Hepatic stellate cell (primary cell): ENCODE measurements around the gene MAFG.

Experiments used
- DNase-seq: peaks from one replicate; pipeline ENCODE4 v3.0.0; 2011; ENCODE audit warnings: low spot score

MAFG gene

DNA sequence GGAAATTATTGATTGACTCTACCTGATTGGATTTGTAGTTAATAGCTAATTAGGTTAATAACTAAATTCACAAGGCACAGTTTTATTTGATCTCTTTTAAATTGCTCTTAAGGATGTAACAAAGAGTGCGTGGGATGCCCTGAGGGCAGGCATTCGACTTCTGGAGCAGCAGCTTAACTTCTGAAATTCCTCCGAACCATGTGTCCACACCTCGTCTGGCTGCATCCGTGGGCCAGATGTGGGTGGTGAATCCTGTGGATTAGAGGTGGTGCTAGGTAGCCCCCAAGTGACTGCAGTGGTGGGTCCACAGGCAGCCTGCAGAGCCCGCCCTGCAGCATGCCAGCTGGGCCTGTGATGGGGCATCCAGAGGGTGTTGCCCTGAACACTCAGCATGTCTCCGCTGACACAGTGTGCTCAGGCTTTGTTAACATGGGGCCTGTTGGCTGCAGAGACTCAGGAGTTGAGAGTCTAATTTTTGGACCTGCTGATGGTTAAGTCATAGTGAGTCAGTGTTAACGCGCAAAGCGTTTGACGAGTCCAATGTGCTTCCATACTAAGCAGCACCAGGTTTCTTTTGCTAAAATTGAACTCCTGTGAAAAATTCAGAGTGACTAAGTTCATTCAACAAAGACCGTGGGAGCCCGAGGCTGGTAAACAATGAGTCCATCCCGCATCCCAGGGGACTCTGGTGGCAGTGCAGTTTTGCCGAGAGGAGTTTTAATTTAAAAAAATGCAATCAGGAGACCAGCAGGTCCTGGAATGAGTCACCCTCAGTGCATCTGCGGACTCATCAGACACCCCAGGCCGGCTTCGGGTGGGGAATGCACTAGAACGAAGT lies 29.3 kb downstream of the MAFG start:
- DNase-seq = peak; percentile 81

GRCh38 chr17:81895400-81895799 lies 32.1 kb downstream of the MAFG start:
- DNase-seq = no peak

DNA sequence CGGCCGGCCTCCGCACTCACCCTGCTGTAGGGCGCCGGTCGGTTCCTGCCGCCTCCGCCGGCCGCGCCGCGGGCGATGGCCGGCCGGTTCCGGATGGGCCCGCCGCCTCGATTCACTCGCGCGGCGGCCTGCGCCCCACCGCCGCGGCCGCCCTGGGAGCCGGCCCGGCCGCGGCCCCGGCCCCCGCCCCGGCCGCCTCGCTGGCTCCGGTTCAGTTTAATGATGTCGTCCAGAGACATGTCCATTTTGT lies 36.3 kb downstream of the MAFG start:
- no peak for DNase-seq

DNA sequence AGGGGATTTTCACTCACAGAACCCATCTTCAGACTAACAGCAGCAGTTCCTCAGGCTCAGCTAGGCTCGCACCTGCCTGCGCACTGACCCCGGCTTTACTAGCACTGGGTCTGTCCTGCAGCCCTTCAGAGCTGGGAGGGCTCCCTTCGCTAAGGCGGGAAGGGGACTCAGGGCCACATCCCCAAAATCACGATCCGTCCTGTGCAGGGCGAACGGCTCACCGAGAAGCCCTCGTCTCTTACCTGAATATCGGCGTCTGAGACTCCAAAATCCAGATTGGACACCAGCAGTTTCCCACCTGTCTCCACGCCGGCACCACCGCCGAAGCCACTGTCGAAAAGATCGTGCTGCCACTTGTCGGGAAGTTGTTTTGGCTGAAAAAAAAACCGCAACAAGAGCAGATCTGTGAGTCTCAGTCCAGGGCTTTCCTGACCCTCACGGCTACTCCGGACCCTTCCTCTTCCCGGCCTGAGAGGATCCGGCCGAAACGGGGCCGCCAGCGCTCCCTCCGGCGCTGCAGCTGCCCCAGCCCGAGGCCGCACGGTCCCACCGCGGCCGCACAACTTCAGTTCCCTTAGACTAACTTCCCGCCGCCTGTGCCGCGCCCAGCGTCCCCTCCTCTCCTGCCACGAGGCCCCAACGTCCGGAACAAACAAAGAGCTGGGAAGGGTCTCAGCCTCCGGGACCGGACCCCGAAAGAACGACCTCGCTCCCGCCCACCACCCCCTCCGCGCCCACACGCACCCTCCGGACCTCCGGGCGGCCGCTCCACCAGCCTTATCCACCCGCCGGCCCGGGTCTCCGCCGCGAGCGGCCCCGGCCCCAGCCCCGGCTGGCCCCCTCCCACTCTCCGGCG lies 36.9 kb downstream of the MAFG start:
- DNase-seq = no peak

- DNase-seq = no peak
Measured at GRCh38 chr17:81889602-81890001, 37.9 kb downstream of the MAFG start.

DNA sequence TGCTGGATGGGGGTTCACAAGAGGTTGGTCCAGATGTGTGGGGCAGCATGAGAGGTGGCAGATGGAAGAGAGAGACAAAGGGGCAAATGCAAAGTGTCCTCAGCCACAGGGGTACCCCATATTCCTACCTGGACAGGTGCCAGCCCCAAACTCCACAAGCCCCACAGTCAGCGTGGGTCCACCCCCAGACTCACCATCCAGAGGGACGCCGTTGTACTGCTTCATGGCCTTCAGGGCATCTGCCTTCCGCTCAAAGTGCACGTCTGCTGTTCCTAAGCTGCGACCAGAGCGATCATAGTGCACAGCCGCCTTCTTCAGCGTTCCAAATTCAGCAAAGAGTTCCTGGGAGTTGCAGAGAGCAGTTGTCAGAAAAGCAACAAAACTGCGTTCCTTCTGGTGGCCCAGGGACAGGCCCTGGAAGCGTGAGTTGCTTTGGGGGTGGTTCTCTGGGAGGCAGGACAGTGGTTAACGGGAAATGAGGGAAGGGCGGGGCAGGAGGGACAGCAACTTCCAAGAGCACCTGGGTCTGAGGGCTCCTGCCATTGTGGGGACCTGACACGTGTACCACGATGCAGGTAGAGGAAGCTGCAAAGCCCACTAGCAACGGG lies 38.4 kb downstream of the MAFG start:
- no peak for DNase-seq

DNA sequence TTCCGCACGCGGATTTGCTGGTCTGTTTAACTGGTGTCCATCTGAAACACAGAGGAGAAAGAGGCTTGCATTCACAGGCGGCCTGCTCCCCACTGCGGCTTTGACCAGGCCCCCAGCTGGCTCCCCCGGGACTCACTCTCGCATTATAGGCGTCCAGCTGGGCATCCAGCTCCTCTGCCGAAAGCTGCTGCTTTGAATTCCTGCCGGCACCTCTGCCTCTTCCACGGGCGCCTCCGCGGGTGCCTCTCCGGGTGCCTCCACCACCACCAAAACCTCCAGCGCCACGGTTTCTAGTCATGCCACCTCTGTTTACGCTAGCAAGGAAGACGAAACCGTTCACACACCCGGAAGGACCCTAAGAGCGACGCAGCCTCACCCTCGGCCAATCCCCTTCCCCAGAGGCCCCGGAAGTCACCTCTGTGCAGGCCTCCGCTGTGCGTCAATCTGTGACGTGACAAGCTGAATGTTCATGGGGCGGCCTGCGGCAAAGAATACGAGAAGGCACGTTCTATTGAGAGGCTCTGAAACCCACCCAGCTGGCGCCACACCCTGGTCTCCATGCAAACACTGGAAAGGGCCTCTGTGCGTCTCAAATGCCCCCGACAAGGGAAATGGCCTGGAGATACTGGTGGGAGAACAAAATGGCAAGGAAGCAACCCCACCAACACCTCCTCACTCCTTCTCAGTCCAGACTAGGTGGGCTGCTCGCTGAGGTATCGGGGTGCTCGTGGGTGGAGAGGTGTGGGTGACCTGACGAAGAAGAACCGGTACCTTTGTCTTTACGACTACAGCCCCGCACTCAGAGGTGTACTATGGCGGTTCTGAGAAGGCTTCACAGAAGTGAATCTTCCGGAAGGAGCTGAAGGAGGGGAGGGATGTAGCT lies 39.2 kb downstream of the MAFG start:
- no peak for DNase-seq

- peak; percentile 63 for DNase-seq
Measured at GRCh38 chr17:81885869-81886548, 41.5 kb downstream of the MAFG start.

- DNase-seq = no peak
Measured at GRCh38 chr17:81885454-81885853, 42.1 kb downstream of the MAFG start.

- no peak for DNase-seq
Measured at GRCh38 chr17:81884968-81885367, 42.6 kb downstream of the MAFG start.

GRCh38 chr17:81884520-81884919 lies 43.0 kb downstream of the MAFG start:
- no peak for DNase-seq

GRCh38 chr17:81879121-81879520 lies 48.4 kb downstream of the MAFG start:
- DNase-seq = no peak

- DNase-seq = no peak
Measured at GRCh38 chr17:81878294-81878693, 49.2 kb downstream of the MAFG start.

- no peak for DNase-seq
Measured at GRCh38 chr17:81877569-81877968, 50.0 kb downstream of the MAFG start.

- DNase-seq = peak; percentile 98
Measured at GRCh38 chr17:81871387-81872230, 55.9 kb downstream of the MAFG start.

GRCh38 chr17:81870981-81871386 lies 56.6 kb downstream of the MAFG start, which contains the start of gene ARHGDIA:
ARHGDIA (minus strand) TSS chr17:81871337; CDS start chr17:81869930, 1,407 bp downstream.
- DNase-seq = no peak

DNA sequence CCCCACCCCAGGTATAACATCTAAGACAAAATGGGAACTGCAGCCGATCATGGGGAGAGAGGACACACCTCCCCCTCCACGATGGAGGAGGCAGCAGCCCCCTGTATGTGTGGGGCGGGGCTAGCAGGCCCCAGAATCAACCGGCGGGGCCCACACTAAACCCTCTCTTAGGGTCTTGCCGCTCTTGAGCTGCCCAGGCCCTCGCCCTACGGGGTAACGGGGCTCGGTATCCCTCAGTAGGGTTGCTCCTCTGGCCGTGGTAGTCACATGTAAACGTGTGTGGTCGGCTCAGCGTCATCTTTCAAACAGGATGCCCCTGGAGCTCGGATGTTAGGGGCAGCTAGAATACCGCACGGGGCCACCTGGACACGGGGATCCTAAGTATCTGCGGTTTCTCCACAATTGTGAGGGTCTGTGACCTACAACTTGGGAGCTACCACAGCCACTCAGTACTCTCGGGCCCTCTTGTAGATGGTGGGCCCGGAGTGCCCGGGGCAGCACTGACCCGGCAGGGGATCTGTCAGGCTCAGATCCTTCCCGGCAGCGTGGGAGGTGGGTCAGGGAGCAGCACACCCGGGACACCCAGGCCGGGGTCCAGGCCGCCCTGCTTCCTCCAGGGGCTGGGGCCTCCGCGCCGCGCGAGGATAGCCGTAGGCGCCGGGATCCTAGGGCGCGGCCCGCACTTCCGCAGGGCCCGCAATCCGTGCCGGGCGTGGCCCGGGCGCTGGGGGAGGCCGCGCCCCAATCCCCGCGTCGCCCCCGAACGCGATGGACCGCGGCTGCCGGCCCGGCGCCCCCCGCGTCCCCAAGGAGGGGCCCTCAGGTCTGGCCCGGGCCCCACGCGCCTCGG lies 57.2 kb downstream of the MAFG start:
- DNase-seq = no peak

DNA sequence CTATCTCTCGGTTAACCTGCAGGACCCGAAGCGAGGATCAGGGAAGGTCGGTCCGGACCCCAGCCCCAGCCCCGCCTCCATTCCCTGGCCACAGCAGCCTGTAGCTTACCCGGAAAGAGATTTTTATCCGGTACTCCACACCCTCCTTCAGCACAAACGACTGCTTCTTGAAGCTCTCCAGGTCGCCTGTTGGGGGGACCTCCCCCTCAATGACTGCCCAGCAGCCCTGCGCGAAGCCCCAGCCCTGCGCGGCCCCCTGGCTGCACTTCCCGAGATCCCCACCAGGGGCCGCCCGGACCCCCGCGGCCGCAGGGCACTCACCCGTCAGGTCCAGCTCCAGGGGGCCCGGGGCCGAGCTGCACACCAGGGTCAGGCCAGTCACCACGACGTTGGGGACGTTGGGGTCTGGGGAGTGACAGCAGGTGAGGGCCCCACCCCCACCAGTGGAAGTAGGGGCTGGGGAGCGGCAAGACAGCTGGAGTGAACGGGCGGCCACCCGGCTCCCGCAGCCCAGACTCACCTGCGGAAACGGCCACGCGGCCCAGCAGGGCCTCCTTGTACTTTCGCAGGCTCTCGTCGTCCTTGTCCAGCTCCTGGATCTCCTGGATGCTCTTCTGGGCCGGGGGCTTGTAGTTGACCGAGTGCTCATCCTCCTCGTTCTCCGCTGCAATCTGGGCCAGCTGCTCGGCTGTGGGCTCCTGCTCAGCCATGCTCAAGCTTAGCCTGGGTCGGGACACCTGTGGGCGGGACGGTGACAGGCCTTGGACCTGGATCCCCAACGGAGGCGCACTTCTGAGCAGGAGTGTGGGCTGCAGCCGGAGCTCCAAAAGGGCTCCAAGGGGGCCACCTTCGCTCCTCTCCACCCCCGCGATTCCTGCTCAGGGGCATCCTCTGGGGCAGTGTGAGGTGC lies 58.1 kb downstream of the MAFG start:
- DNase-seq = no peak
